Right atrium auricular region (tissue), 2 donors: Measurements from ENCODE around the gene NACA2. TPM values are rescaled to one million over a fixed set of nuclear protein-coding genes. Genes with fewer than 3 reads are reported as not detected.

Experiments
- DNase-seq: peaks from one replicate; pipeline ENCODE4 v3.0.0-alpha.2; 2019; ENCODE audit warnings: low spot score
- H3K27ac ChIP-seq, 2 donors: fragments of 200-600 bp; sonication (generic); 1 replicate in 1 of 2; 2 replicates in 1 of 2; pipeline ENCODE4 v1.5.1; 2016 to 2019
- H3K27me3 ChIP-seq, 2 donors: fragments of 200-600 bp; sonication (generic); one replicate each; pipeline versions ENCODE4 v1.5.1 to v1.6.0; 2017 to 2019
- H3K36me3 ChIP-seq: fragments of 200-600 bp; sonication (generic); one replicate; pipeline ENCODE4 v1.5.1; 2016
- H3K4me1 ChIP-seq, 2 donors: fragments of 200-600 bp; sonication (generic); one replicate each; pipeline versions ENCODE4 v1.5.1 to v1.6.0; 2017 to 2019
- H3K4me3 ChIP-seq, 2 donors: fragments of 200-600 bp; sonication (generic); 1 replicate in 1 of 2; 2 replicates in 1 of 2; pipeline ENCODE4 v1.5.1; 2017 to 2019; ENCODE audit warnings: mild to moderate bottlenecking in 1 of 2, moderate library complexity in 1 of 2
- H3K9me3 ChIP-seq, 2 donors: fragments of 200-600 bp; sonication (generic); one replicate each; pipeline ENCODE4 v1.5.1; 2019
- total RNA-seq, 2 donors: library from RNA; depleted of rRNA; stranded (reverse); fragments of >200 nt; gene quantifications; one replicate each; pipeline ENCODE4 v1.1.0, GENCODE V29; 2016
- TF ChIP-seq, protein P1 (sequence below), 2 donors: fragments of 200-600 bp; sonication (generic); IDR thresholded peaks; one replicate each; pipeline ENCODE4 v1.5.1; 2019; ENCODE audit warnings: antibody characterized with exemption in 2 of 2

NACA2 gene
- total RNA-seq, 2 donors from 2014 or later = not detected

DNA sequence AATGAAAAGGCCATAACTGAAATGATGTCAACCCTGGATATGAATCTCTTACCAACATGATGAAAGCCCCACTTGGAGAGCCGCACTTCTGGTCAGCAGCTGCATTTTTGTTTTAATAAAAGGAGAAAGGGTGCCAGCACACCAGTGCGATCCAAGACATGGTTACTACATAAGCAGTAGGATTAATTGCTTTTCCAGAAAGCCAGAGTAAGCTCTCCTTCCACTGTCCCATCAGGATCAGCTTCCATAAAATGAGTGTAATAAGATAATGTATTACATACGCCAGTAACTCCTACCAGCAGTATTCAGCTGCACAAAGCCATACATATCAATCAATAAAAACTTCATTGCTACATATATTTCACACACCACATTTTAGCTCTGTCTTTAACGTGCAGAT lies 26.3 kb upstream of the NACA2 start:
- no peaks in the 10 kb centered on the region for H3K4me1 ChIP-seq
- DNase-seq = no peak

GRCh38 chr17:61616783-61617182 lies 25.8 kb upstream of the NACA2 start:
- Histone ChIP-seq H3K4me1 (no peaks in the 10 kb centered on the region), H3K4me3 (no peak overlapping the region), H3K9me3 (peaks cover 2 to 24% of the 10 kb centered on the region in 2 donors), H3K36me3 (no peaks in the 10 kb centered on the region), H3K27me3 (no peaks in the 10 kb centered on the region), H3K27ac (no peak overlapping the region)
- TF ChIP-seq, protein P1, sequence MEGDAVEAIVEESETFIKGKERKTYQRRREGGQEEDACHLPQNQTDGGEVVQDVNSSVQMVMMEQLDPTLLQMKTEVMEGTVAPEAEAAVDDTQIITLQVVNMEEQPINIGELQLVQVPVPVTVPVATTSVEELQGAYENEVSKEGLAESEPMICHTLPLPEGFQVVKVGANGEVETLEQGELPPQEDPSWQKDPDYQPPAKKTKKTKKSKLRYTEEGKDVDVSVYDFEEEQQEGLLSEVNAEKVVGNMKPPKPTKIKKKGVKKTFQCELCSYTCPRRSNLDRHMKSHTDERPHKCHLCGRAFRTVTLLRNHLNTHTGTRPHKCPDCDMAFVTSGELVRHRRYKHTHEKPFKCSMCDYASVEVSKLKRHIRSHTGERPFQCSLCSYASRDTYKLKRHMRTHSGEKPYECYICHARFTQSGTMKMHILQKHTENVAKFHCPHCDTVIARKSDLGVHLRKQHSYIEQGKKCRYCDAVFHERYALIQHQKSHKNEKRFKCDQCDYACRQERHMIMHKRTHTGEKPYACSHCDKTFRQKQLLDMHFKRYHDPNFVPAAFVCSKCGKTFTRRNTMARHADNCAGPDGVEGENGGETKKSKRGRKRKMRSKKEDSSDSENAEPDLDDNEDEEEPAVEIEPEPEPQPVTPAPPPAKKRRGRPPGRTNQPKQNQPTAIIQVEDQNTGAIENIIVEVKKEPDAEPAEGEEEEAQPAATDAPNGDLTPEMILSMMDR (IDR thresholded peaks at IDR 0.05) = no peak
- no peak for DNase-seq

More for the DNA sequence above, 26.3 kb upstream of the NACA2 start:
- no peak overlapping the region for H3K27ac ChIP-seq
- TF ChIP-seq, protein P1 (IDR thresholded peaks at IDR 0.05) = no peak
- no peak overlapping the region for H3K4me3 ChIP-seq
- peaks cover 2 to 24% of the 10 kb centered on the region in 2 donors for H3K9me3 ChIP-seq
- no peaks in the 10 kb centered on the region for H3K27me3 ChIP-seq
- H3K36me3 ChIP-seq = no peaks in the 10 kb centered on the region

GRCh38 chr17:61614219-61614618 lies 23.2 kb upstream of the NACA2 start:
- TF ChIP-seq, protein P1 (IDR thresholded peaks at IDR 0.05) = no peak

DNA sequence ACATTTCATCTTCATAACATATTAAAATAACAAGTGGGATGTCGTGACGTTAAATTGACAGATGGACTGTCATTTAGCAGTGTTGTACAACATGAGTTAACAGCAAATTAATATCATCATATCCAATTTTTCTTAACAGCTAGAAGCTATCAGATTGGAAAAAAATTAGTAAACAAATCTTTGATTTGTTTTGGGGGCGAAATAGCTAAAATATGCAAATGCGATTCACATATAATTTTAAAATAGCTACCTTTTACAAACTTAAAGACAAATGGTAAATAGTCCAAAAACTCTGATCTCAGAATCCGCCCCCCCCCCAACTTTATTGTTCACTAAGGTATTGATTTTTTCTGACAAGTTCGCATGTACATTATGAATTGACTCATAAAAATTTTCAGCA lies 20.3 kb upstream of the NACA2 start:
- no peak overlapping the region for H3K27ac ChIP-seq
- no peaks in the 10 kb centered on the region for H3K36me3 ChIP-seq
- no peak for DNase-seq
- H3K4me3 ChIP-seq = no peak overlapping the region
- H3K9me3 ChIP-seq = no peaks in the 10 kb centered on the region
- TF ChIP-seq, protein P1 (IDR thresholded peaks at IDR 0.05) = no peak
- no peaks in the 10 kb centered on the region for H3K4me1 ChIP-seq
- H3K27me3 ChIP-seq = no peaks in the 10 kb centered on the region

More at GRCh38 chr17:61614219-61614618, 23.2 kb upstream of the NACA2 start:
- H3K36me3 ChIP-seq = no peaks in the 10 kb centered on the region
- H3K4me3 ChIP-seq = no peak overlapping the region
- H3K27me3 ChIP-seq = no peaks in the 10 kb centered on the region
- no peak for DNase-seq
- peaks cover 2 to 5% of the 10 kb centered on the region in 2 donors for H3K9me3 ChIP-seq
- H3K27ac ChIP-seq = no peak overlapping the region
- no peaks in the 10 kb centered on the region for H3K4me1 ChIP-seq

DNA sequence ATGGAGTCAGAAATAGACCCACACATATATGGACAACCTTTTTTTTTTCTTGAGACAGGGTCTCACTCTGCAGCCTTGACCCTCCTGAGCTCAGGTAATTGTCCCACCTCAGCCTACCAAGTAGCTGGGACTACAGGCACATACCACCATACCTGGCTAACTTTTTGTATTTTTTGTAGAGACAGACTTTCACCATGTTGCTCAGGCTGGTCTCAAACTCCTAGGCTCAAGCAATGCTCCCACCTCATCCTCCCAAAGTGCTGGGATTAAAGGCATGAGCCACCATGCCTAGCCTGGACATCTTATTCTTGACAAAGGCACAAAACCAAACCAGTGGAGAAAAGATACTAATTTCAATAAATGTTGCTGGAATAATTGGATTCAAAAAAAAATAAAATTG lies 14.7 kb upstream of the NACA2 start:
- Histone ChIP-seq H3K27ac (no peak overlapping the region), H3K27me3 (no peaks in the 10 kb centered on the region), H3K4me1 (no peaks in the 10 kb centered on the region), H3K4me3 (no peak overlapping the region), H3K9me3 (no peaks in the 10 kb centered on the region), H3K36me3 (no peaks in the 10 kb centered on the region)
- TF ChIP-seq, protein P1 (IDR thresholded peaks at IDR 0.05) = no peak
- no peak for DNase-seq

DNA sequence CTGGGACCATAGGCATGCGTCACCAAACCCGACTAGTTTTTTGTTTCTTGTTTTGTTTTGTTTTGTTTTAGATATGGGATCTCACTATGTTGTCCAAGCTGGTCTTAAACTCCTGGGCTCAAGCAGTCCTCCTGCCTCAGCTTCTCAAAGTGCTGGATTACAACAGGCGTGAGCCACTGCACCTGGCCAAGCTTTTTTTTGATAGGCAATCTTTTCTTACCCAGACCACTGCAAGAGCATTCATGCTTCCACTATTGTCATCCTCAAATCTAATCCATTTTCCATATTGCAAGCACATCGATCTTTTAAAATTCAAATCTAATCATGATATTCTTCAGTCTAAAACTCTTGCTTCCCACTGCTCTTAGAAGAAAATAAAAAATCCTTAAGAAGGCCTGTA lies 10.3 kb upstream of the NACA2 start:
- Histone ChIP-seq H3K27me3 (no peaks in the 10 kb centered on the region), H3K9me3 (no peaks in the 10 kb centered on the region), H3K27ac (no peak overlapping the region), H3K4me1 (no peaks in the 10 kb centered on the region), H3K4me3 (no peak overlapping the region), H3K36me3 (no peaks in the 10 kb centered on the region)
- DNase-seq = no peak
- TF ChIP-seq, protein P1 (IDR thresholded peaks at IDR 0.05) = no peak
